Suprapubic skin (tissue), 4 donors: ENCODE results near the gene ZG16.
"Not testable (repeated sequence)": the region's sequence is repeated elsewhere in the genome, so short reads cannot be mapped to it uniquely, and the experiment has no call there.

Source experiments
- CTCF ChIP-seq, 2 donors: fragments of 200-600 bp in 1 of 2; fragments of 450-650 bp in 1 of 2; sonication (generic) in 1 of 2; IDR thresholded peaks; one replicate each; pipeline ENCODE4 v1.5.1; 2016 to 2019; ENCODE audit warnings: antibody characterized with exemption in 2 of 2, mild to moderate bottlenecking in 1 of 2, moderate library complexity in 1 of 2
- EP300 ChIP-seq: sonication (generic); formaldehyde crosslinking; IDR thresholded peaks from one replicate; pipeline ENCODE4 v1.6.1; 2017; ENCODE audit warnings: antibody characterized with exemption
- POLR2A ChIP-seq, 2 donors: fragments of 450-650 bp; IDR thresholded peaks; one replicate each; pipeline ENCODE4 v1.6.1; 2017; ENCODE audit warnings: antibody characterized with exemption in 2 of 2, mild to moderate bottlenecking in 2 of 2, moderate library complexity in 2 of 2
- POLR2AphosphoS5 ChIP-seq, 3 donors: sonication (generic); formaldehyde crosslinking; IDR thresholded peaks; one replicate each; pipeline ENCODE4 v1.6.1; 2017; ENCODE audit warnings: antibody characterized with exemption in 3 of 3

- not testable (repeated sequence) for TF ChIP-seq EP300; POLR2AphosphoS5 (IDR thresholded peaks at IDR 0.05); POLR2A (IDR thresholded peaks at IDR 0.05); CTCF (IDR thresholded peaks at IDR 0.05)
Measured at GRCh38 chr16:29783094-29783953, 5.3 kb downstream of the ZG16 start.
